Neutrophil (primary cell): ENCODE results near the gene EBF3.

ENCODE experiments used
- H3K27ac ChIP-seq: fragments of 200-600 bp; sonication (generic); 2 replicates; pipeline ENCODE4 v1.5.1; 2016; ENCODE audit warnings: mild to moderate bottlenecking, moderate library complexity
- H3K27me3 ChIP-seq: fragments of 200-600 bp; sonication (generic); 2 replicates; pipeline ENCODE4 v1.6.0; 2016; ENCODE audit warnings: mild to moderate bottlenecking
- H3K36me3 ChIP-seq: fragments of 200-600 bp; sonication (generic); 2 replicates; pipeline ENCODE4 v1.5.1; 2017
- H3K4me1 ChIP-seq, 2 experiments: fragments of 200-600 bp in 1 of 2; sonication (generic) in 1 of 2; 1 replicate in 1 of 2; 2 replicates in 1 of 2; pipeline versions ENCODE4 v1.5.1 to v1.6.1; 2013 to 2016; ENCODE audit warnings: low read depth in 1 of 2, low read length in 1 of 2, mild to moderate bottlenecking in 1 of 2, moderate library complexity in 1 of 2; ENCODE audit not compliant: control insufficient read depth in 1 of 2, insufficient read depth in 1 of 2
- H3K4me3 ChIP-seq, 2 experiments: fragments of 200-600 bp in 1 of 2; sonication (generic) in 1 of 2; 1 replicate in 1 of 2; 2 replicates in 1 of 2; pipeline ENCODE4 v1.5.1; 2013 to 2016; ENCODE audit warnings: low read depth in 1 of 2, low read length in 1 of 2, mild to moderate bottlenecking in 1 of 2, moderate library complexity in 1 of 2
- H3K9me3 ChIP-seq: fragments of 200-600 bp; sonication (generic); 2 replicates; pipeline ENCODE4 v1.5.1; 2016
- CTCF ChIP-seq: fragments of 200-600 bp; sonication (generic); IDR thresholded peaks from 2 replicates; pipeline ENCODE4 v1.5.1; 2016; ENCODE audit warnings: antibody characterized with exemption

The EBF3 gene

DNA sequence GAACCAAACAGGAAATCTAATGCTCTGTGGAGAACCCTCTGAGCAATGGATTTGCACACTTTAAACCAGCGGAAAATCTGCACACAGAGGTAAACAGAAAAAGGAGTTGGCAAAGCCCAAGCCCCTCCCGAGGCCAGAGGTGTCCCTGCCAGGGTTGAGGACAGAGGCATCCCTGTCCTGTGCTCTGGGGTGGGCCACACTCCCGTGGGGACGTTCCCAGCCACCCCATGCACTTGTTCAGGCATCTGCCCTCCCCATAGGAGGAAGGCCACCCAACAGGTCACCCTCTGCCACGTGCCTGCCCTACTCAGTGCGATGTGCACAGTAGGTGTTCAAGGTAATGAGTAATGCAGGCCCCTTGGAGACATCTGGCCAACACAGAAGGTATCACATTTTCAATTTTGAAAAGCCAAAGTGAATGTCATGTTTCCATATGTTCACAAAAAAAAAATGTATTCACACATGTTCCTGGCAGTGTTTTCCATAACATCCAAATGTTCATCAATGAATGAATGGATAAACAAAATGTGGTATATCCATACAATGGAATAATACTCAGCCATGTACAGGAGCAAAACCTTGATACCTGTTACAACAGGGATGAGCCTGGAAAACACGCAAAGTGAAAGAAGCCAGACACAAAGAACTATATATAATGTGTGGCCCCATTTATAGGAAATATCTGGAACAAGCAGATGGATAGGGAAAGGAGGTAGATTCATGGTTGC is 108.1 kb downstream of the EBF3 start:
- no peaks in the 10 kb centered on the region for H3K9me3 ChIP-seq
- H3K27me3 ChIP-seq, result peaks cover 7% of the 10 kb centered on the region
- no peaks in the 10 kb centered on the region for H3K36me3 ChIP-seq
- H3K27ac ChIP-seq, result no peak overlapping the region
- no peak for TF ChIP-seq CTCF
- H3K4me3 ChIP-seq, result no peak overlapping the region
- H3K4me1 ChIP-seq, result no peaks in the 10 kb centered on the region

DNA sequence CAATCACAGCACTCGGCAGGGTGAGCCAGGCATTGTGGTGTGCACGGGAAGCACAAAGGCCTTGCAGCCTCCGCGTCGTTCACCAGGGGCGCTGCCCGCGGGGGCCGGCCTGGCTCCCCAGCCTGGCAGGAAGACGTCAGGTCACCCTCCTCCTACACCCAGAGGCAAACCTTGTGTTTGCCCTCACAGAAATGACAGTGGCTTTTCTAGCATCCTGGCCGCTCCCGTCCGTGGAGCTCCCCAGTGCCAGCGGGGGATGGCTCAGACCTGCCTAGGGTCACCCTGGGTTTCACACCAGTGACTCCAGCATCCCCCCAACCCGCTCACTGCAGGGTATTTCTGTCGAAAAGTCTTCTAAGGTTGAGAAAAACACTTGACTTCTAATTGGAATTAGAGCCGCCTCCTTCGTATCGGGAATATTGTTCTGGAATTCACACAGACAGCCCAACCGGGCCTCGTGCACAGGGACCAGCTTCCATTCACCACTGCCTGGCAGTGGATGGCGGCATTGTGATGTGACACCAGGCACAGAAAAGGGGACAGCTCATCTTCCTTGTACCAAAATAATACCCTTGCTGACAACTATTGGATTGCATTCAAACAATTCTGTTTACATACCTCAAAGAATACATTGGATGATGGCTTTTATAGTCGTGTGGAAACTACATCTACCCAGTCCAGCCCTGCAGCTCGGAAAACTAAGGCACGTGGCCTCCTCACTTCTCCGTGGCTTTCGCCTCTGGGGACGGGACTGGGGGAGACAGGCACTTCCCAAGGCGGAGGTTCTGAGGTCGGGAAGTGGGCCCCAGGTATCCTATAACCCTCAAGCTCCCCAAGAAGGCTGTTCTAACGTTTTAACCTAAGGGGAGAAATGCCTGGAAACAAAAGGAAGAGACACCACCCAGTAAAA is 109.0 kb downstream of the EBF3 start:
- H3K4me3 ChIP-seq, result no peak overlapping the region

GRCh38 chr10:129854158-129854557 is 109.9 kb downstream of the EBF3 start:
- no peaks in the 10 kb centered on the region for H3K9me3 ChIP-seq
- TF ChIP-seq CTCF, result no peak
- no peak overlapping the region for H3K27ac ChIP-seq
- H3K36me3 ChIP-seq, result no peaks in the 10 kb centered on the region
- H3K4me3 ChIP-seq, result no peak overlapping the region
- H3K27me3 ChIP-seq, result peaks cover 7% of the 10 kb centered on the region
- no peaks in the 10 kb centered on the region for H3K4me1 ChIP-seq

More for the DNA sequence above, 109.0 kb downstream of the EBF3 start:
- no peaks in the 10 kb centered on the region for H3K9me3 ChIP-seq
- H3K27ac ChIP-seq, result no peak overlapping the region
- no peaks in the 10 kb centered on the region for H3K36me3 ChIP-seq
- H3K4me1 ChIP-seq, result no peaks in the 10 kb centered on the region
- TF ChIP-seq CTCF, result no peak
- peaks cover 7% of the 10 kb centered on the region for H3K27me3 ChIP-seq

- no peaks in the 10 kb centered on the region for H3K9me3 ChIP-seq
- H3K27ac ChIP-seq, result no peak overlapping the region
- no peaks in the 10 kb centered on the region for H3K4me1 ChIP-seq
- peaks cover 7% of the 10 kb centered on the region for H3K27me3 ChIP-seq
- no peaks in the 10 kb centered on the region for H3K36me3 ChIP-seq
- no peak overlapping the region for H3K4me3 ChIP-seq
- no peak for TF ChIP-seq CTCF
These were observed 110.5 kb downstream of the EBF3 start for GRCh38 chr10:129853562-129853903.

DNA sequence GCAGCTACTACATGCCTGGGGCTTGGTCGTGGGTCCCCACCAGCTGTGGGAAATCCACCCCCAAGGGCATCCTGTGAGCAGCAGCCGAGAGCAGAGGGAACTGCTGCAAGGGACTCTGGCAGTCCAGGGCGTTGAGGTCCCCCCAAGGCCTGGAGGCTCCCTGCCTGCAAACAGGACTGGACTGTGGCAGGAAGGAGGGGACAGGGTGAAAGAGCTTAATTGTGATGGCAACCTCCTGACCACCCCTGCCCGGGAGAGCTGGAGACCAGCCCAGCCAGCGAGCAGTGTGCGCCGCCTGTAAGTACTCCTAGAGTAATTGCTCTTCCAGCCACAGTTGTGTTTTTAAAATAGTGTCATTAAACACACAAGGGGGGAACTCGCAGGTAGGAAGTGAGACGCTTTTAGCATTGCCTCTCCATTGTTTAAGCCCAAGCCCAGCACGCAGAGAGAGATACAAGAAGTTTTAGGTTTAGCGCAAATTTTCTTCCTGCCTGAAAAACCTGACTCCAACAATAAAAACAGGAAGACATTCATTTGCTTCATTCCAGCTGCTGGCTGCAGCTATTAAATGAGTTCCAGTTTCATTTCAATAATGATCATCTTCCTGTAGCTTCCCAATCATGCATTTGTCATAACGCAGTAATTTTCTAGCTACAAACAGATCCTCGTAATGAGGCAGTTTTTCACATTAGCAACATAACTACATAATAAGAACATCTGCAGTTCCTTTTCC is 111.1 kb downstream of the EBF3 start:
- no peaks in the 10 kb centered on the region for H3K9me3 ChIP-seq
- H3K4me3 ChIP-seq, result no peak overlapping the region
- peaks cover 7% of the 10 kb centered on the region for H3K27me3 ChIP-seq
- no peak for TF ChIP-seq CTCF
- H3K27ac ChIP-seq, result no peak overlapping the region
- no peaks in the 10 kb centered on the region for H3K36me3 ChIP-seq
- no peaks in the 10 kb centered on the region for H3K4me1 ChIP-seq
